ACHN (cell line): Measurements from ENCODE around the gene PRIM2.
A peak's percentile ranks its signal among the peaks of the same experiment; 100 is the strongest.
"Not testable (repeated sequence)": the region's sequence is repeated elsewhere in the genome, so short reads cannot be mapped to it uniquely, and the experiment has no call there.

Experiments
- DNase-seq: peaks from one replicate; pipeline ENCODE4 v3.0.0-alpha.2; 2015
- in situ Hi-C: cut with HindIII; loops from 2 replicates; pipeline ENCODE4 v1.10.0; 2017; ENCODE audit warnings: low sequenced_read_pairs, low pct_ligation_motif_present, low pct_unique_long_range_greater_than_20kb

The PRIM2 gene

GRCh38 chr6:57471314-57471864, 154.0 kb downstream of the PRIM2 start:
- DNase-seq, in situ Hi-C loops: not testable (repeated sequence)

- in situ Hi-C loops, DNase-seq: not testable (repeated sequence)
Observed at GRCh38 chr6:57472861-57473362, 155.5 kb downstream of the PRIM2 start.

GRCh38 chr6:57474862-57475475, 157.5 kb downstream of the PRIM2 start:
- DNase-seq, result not testable (repeated sequence)

GRCh38 chr6:57475656-57476055, 158.2 kb downstream of the PRIM2 start:
- DNase-seq, in situ Hi-C loops: not testable (repeated sequence)

More at GRCh38 chr6:57474862-57475475, 157.5 kb downstream of the PRIM2 start:
- in situ Hi-C loops, result not testable (repeated sequence)

GRCh38 chr6:57480194-57480593, 162.8 kb downstream of the PRIM2 start:
- DNase-seq, in situ Hi-C loops: not testable (repeated sequence)

GRCh38 chr6:57481121-57481520, 163.7 kb downstream of the PRIM2 start:
- in situ Hi-C loops, DNase-seq: not testable (repeated sequence)

GRCh38 chr6:57482471-57482870, 165.0 kb downstream of the PRIM2 start:
- DNase-seq, in situ Hi-C loops: not testable (repeated sequence)

GRCh38 chr6:57486494-57487081, 169.2 kb downstream of the PRIM2 start:
- in situ Hi-C loops, DNase-seq: not testable (repeated sequence)

GRCh38 chr6:57488551-57488950, 171.1 kb downstream of the PRIM2 start:
- in situ Hi-C loops, DNase-seq: not testable (repeated sequence)

- in situ Hi-C loops, DNase-seq: not testable (repeated sequence)
Observed at GRCh38 chr6:57489887-57490286, 172.5 kb downstream of the PRIM2 start.

- DNase-seq, in situ Hi-C loops: not testable (repeated sequence)
Observed at GRCh38 chr6:57491795-57492194, 174.4 kb downstream of the PRIM2 start.

- DNase-seq, in situ Hi-C loops: not testable (repeated sequence)
Observed at GRCh38 chr6:57496251-57496650, 178.8 kb downstream of the PRIM2 start.

GRCh38 chr6:57500368-57501021, 183.1 kb downstream of the PRIM2 start:
- in situ Hi-C loops, result not testable (repeated sequence)
- peak; percentile 4 for DNase-seq

GRCh38 chr6:57502387-57502786, 185.0 kb downstream of the PRIM2 start:
- DNase-seq, in situ Hi-C loops: not testable (repeated sequence)

GRCh38 chr6:57505251-57505650, 187.8 kb downstream of the PRIM2 start:
- DNase-seq, in situ Hi-C loops: not testable (repeated sequence)

GRCh38 chr6:57510390-57510789, 193.0 kb downstream of the PRIM2 start:
- DNase-seq, in situ Hi-C loops: not testable (repeated sequence)

- in situ Hi-C loops, DNase-seq: not testable (repeated sequence)
Observed at GRCh38 chr6:57515171-57515570, 197.7 kb downstream of the PRIM2 start.

- DNase-seq, in situ Hi-C loops: not testable (repeated sequence)
Observed at GRCh38 chr6:57515845-57516244, 198.4 kb downstream of the PRIM2 start.

- in situ Hi-C loops, DNase-seq: not testable (repeated sequence)
Observed at GRCh38 chr6:57516776-57517175, 199.3 kb downstream of the PRIM2 start.
